Neural cell (in vitro differentiated cells): Measurements from ENCODE around the gene SH3RF1.

ENCODE experiments used
- EP300 ChIP-seq: fragments of 450-650 bp; conservative IDR thresholded peaks from 2 replicates; pipeline ENCODE4 v1.6.1; 2014; ENCODE audit warnings: antibody characterized with exemption, mild to moderate bottlenecking, moderate library complexity; ENCODE audit not compliant: poor library complexity, severe bottlenecking
- EZH2 ChIP-seq: fragments of 200-600, 300-800 bp; shearing (Covaris generic), sonication (generic); IDR thresholded peaks from 2 replicates; pipeline ENCODE4 v1.6.1; 2014; ENCODE audit warnings: antibody characterized with exemption, low read length, borderline replicate concordance, mild to moderate bottlenecking; ENCODE audit not compliant: insufficient read depth, poor library complexity, severe bottlenecking
- MXI1 ChIP-seq: fragments of 450-650 bp; conservative IDR thresholded peaks from 2 replicates; pipeline ENCODE4 v1.6.1; 2014; ENCODE audit warnings: antibody characterized with exemption, mild to moderate bottlenecking; ENCODE audit not compliant: poor library complexity, severe bottlenecking
- SMC3 ChIP-seq: fragments of 450-650 bp; conservative IDR thresholded peaks from 2 replicates; pipeline ENCODE4 v1.6.1; 2014; ENCODE audit warnings: antibody characterized with exemption, mild to moderate bottlenecking, moderate library complexity; ENCODE audit not compliant: poor library complexity
- TAF1 ChIP-seq: IDR thresholded peaks from 2 replicates; pipeline ENCODE4 v1.6.1; 2012; ENCODE audit warnings: low read depth
- TF ChIP-seq, protein P1 (sequence below): fragments of 450-650 bp; IDR thresholded peaks from 2 replicates; pipeline ENCODE4 v1.5.1; 2014; ENCODE audit warnings: antibody characterized with exemption, mild to moderate bottlenecking, moderate library complexity; ENCODE audit not compliant: poor library complexity, severe bottlenecking
- TF ChIP-seq, protein P2 (sequence below): IDR thresholded peaks from 2 replicates; pipeline ENCODE4 v1.6.1; 2012; ENCODE audit warnings: borderline replicate concordance

- TF ChIP-seq EZH2 (no peak), EP300 (no peak), MXI1 (no peak), SMC3 (no peak), TAF1 (no peak)
- TF ChIP-seq, protein P1, sequence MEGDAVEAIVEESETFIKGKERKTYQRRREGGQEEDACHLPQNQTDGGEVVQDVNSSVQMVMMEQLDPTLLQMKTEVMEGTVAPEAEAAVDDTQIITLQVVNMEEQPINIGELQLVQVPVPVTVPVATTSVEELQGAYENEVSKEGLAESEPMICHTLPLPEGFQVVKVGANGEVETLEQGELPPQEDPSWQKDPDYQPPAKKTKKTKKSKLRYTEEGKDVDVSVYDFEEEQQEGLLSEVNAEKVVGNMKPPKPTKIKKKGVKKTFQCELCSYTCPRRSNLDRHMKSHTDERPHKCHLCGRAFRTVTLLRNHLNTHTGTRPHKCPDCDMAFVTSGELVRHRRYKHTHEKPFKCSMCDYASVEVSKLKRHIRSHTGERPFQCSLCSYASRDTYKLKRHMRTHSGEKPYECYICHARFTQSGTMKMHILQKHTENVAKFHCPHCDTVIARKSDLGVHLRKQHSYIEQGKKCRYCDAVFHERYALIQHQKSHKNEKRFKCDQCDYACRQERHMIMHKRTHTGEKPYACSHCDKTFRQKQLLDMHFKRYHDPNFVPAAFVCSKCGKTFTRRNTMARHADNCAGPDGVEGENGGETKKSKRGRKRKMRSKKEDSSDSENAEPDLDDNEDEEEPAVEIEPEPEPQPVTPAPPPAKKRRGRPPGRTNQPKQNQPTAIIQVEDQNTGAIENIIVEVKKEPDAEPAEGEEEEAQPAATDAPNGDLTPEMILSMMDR, result no peak
- TF ChIP-seq, protein P2, sequence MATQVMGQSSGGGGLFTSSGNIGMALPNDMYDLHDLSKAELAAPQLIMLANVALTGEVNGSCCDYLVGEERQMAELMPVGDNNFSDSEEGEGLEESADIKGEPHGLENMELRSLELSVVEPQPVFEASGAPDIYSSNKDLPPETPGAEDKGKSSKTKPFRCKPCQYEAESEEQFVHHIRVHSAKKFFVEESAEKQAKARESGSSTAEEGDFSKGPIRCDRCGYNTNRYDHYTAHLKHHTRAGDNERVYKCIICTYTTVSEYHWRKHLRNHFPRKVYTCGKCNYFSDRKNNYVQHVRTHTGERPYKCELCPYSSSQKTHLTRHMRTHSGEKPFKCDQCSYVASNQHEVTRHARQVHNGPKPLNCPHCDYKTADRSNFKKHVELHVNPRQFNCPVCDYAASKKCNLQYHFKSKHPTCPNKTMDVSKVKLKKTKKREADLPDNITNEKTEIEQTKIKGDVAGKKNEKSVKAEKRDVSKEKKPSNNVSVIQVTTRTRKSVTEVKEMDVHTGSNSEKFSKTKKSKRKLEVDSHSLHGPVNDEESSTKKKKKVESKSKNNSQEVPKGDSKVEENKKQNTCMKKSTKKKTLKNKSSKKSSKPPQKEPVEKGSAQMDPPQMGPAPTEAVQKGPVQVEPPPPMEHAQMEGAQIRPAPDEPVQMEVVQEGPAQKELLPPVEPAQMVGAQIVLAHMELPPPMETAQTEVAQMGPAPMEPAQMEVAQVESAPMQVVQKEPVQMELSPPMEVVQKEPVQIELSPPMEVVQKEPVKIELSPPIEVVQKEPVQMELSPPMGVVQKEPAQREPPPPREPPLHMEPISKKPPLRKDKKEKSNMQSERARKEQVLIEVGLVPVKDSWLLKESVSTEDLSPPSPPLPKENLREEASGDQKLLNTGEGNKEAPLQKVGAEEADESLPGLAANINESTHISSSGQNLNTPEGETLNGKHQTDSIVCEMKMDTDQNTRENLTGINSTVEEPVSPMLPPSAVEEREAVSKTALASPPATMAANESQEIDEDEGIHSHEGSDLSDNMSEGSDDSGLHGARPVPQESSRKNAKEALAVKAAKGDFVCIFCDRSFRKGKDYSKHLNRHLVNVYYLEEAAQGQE, result no peak
Observed at GRCh38 chr4:169200361-169201030, 70.3 kb downstream of the SH3RF1 start.
